Raji (cell line): ENCODE results near the gene CDH4.

ENCODE experiments used
- POLR2A ChIP-seq: IDR thresholded peaks from 2 replicates; pipeline ENCODE4 v1.6.1; 2011; ENCODE audit warnings: low read depth, low read length, control low read depth; ENCODE audit not compliant: insufficient read depth

Gene CDH4

GRCh38 chr20:61976644-61977418 is 724.8 kb downstream of the CDH4 start:
- TF ChIP-seq POLR2A = no peak

- no peak for TF ChIP-seq POLR2A
Measured at GRCh38 chr20:61977419-61977786, 725.3 kb downstream of the CDH4 start.

- TF ChIP-seq POLR2A = no peak
Measured at GRCh38 chr20:61978491-61978890, 726.4 kb downstream of the CDH4 start.

GRCh38 chr20:61979090-61979489 is 727.0 kb downstream of the CDH4 start:
- TF ChIP-seq POLR2A = no peak

GRCh38 chr20:61979701-61980635 is 727.9 kb downstream of the CDH4 start:
- no peak for TF ChIP-seq POLR2A

- no peak for TF ChIP-seq POLR2A
Measured at GRCh38 chr20:61980647-61981583, 728.9 kb downstream of the CDH4 start.

- no peak for TF ChIP-seq POLR2A
Measured at GRCh38 chr20:61982191-61982950, 730.3 kb downstream of the CDH4 start.

- no peak for TF ChIP-seq POLR2A
Measured at GRCh38 chr20:61982951-61983315, 730.9 kb downstream of the CDH4 start.

GRCh38 chr20:61983965-61984364 is 731.9 kb downstream of the CDH4 start:
- no peak for TF ChIP-seq POLR2A

GRCh38 chr20:61985096-61985495 is 733.0 kb downstream of the CDH4 start:
- TF ChIP-seq POLR2A = no peak

GRCh38 chr20:61986762-61987321 is 734.8 kb downstream of the CDH4 start:
- TF ChIP-seq POLR2A = no peak

GRCh38 chr20:61988665-61989064 is 736.6 kb downstream of the CDH4 start:
- no peak for TF ChIP-seq POLR2A

GRCh38 chr20:61989741-61990140 is 737.7 kb downstream of the CDH4 start:
- TF ChIP-seq POLR2A = no peak
